Tibial nerve (tissue), 4 donors: Measurements from ENCODE around the gene ZNF74. TPM values are rescaled to one million over a fixed set of nuclear protein-coding genes. Genes with fewer than 3 reads are reported as not detected.

ENCODE experiments used
- DNase-seq, 2 donors: peaks; one replicate each; pipeline ENCODE4 v3.0.0-alpha.2; 2019; ENCODE audit warnings: low spot score in 2 of 2
- H3K27ac ChIP-seq, 4 donors: fragments of 200-600 bp; sonication (generic) in 3 of 4; one replicate each; pipeline ENCODE4 v1.5.1; 2017 to 2019; ENCODE audit warnings: mild to moderate bottlenecking in 1 of 4
- H3K27me3 ChIP-seq, 2 donors: fragments of 200-600 bp; sonication (generic) in 1 of 2; one replicate each; pipeline versions ENCODE4 v1.5.1 to v1.6.0; 2017 to 2019
- H3K36me3 ChIP-seq, 3 donors: fragments of 200-600 bp; sonication (generic); one replicate each; pipeline ENCODE4 v1.5.1; 2018 to 2019
- H3K4me1 ChIP-seq, 4 donors: fragments of 200-600 bp; sonication (generic) in 3 of 4; one replicate each; pipeline ENCODE4 v1.5.1; 2017 to 2019
- H3K4me3 ChIP-seq, 4 donors: fragments of 200-600 bp; sonication (generic) in 3 of 4; one replicate each; pipeline ENCODE4 v1.5.1; 2017 to 2019; ENCODE audit warnings: mild to moderate bottlenecking in 1 of 4, moderate library complexity in 1 of 4
- H3K9me3 ChIP-seq, 4 donors: fragments of 200-600 bp; sonication (generic) in 3 of 4; one replicate each; pipeline ENCODE4 v1.5.1; 2017 to 2019
- CTCF ChIP-seq, 5 experiments: fragments of 200-600 bp in 3 of 5; fragments of 450-650 bp in 2 of 5; sonication (generic) in 3 of 5; IDR thresholded peaks; one replicate each; pipeline ENCODE4 v1.5.1; 2016 to 2019; ENCODE audit warnings: antibody characterized with exemption in 5 of 5, mild to moderate bottlenecking in 3 of 5, moderate library complexity in 2 of 5
- EP300 ChIP-seq, 2 donors: sonication (generic); formaldehyde crosslinking; IDR thresholded peaks; one replicate each; pipeline ENCODE4 v1.6.1; 2017; ENCODE audit warnings: antibody characterized with exemption in 2 of 2, mild to moderate bottlenecking in 1 of 2
- POLR2A ChIP-seq, 2 donors: fragments of 450-650 bp; IDR thresholded peaks; one replicate each; pipeline ENCODE4 v1.6.1; 2017; ENCODE audit warnings: antibody characterized with exemption in 2 of 2, mild to moderate bottlenecking in 2 of 2, moderate library complexity in 2 of 2
- WGBS, 2 donors: methylation state at CpG; one replicate each; pipeline ENCODE4 v1.1.5; 2018; 5-methylcytosine and 5-hydroxymethylcytosine counted together
- total RNA-seq, 4 donors: library from RNA; depleted of rRNA; stranded (reverse); fragments of >200 nt; gene quantifications; one replicate each; pipeline ENCODE4 v1.1.0, GENCODE V29; 2016

Gene ZNF74
- total RNA-seq, 4 donors from 2014 or later = 8.7 to 13.5 (median 10.2) TPM

GRCh38 chr22:20424568-20424931 lies 30.6 kb downstream of the ZNF74 start:
- DNase-seq = no peak
- H3K4me3 ChIP-seq = no peak overlapping the region
- no peaks in the 10 kb centered on the region for H3K27me3 ChIP-seq
- WGBS, 2 donors = 21 to 40% methylated on average over 8 to 14 of the region's 15 CpGs
- no peak for TF ChIP-seq POLR2A (IDR thresholded peaks at IDR 0.05)
- no peak for TF ChIP-seq EP300 (IDR thresholded peaks at IDR 0.05)
- TF ChIP-seq CTCF (IDR thresholded peaks at IDR 0.05) = no peak
- H3K4me1 ChIP-seq = peaks cover 0 to 49% (median 29%) of the 10 kb centered on the region in 4 donors
- H3K27ac ChIP-seq = peak overlapping the region; percentile 63 to 92 (median 78)
- H3K9me3 ChIP-seq = no peaks in the 10 kb centered on the region
- H3K36me3 ChIP-seq = peaks cover 0 to 45% (median 0%) of the 10 kb centered on the region in 3 donors

- H3K4me3 ChIP-seq = peak overlapping the region in 1 of 4 donors; percentile 17
These were observed 31.1 kb downstream of the ZNF74 start for GRCh38 chr22:20424932-20425565.

GRCh38 chr22:20425566-20426258 lies 31.8 kb downstream of the ZNF74 start:
- 68 to 78% methylated on average over 31 to 39 of the region's 96 CpGs for WGBS, 2 donors
- peak overlapping the region in 1 of 4 donors; percentile 17 for H3K4me3 ChIP-seq
- no peak for DNase-seq
- H3K9me3 ChIP-seq = no peaks in the 10 kb centered on the region
- peak overlapping the region in 1 of 4 donors; percentile 86 for H3K27ac ChIP-seq
- peaks cover 0 to 46% (median 0%) of the 10 kb centered on the region in 3 donors for H3K36me3 ChIP-seq
- TF ChIP-seq POLR2A (IDR thresholded peaks at IDR 0.05) (no peak), EP300 (IDR thresholded peaks at IDR 0.05) (no peak), CTCF (IDR thresholded peaks at IDR 0.05) (no peak)
- H3K4me1 ChIP-seq = peaks cover 0 to 61% (median 33%) of the 10 kb centered on the region in 4 donors
- H3K27me3 ChIP-seq = no peaks in the 10 kb centered on the region

More at GRCh38 chr22:20424932-20425565, 31.1 kb downstream of the ZNF74 start:
- WGBS, 2 donors = 72 to 86% methylated on average over 27 to 32 of the region's 59 CpGs
- Histone ChIP-seq H3K27me3 (no peaks in the 10 kb centered on the region), H3K36me3 (peaks cover 0 to 46% (median 0%) of the 10 kb centered on the region in 3 donors), H3K9me3 (no peaks in the 10 kb centered on the region), H3K27ac (peak overlapping the region in 3 of 4 donors; percentile 70 to 92 (median 86)), H3K4me1 (peaks cover 0 to 54% (median 30%) of the 10 kb centered on the region in 4 donors)
- no peak for TF ChIP-seq POLR2A (IDR thresholded peaks at IDR 0.05)
- no peak for TF ChIP-seq CTCF (IDR thresholded peaks at IDR 0.05)
- TF ChIP-seq EP300 (IDR thresholded peaks at IDR 0.05) = no peak
- DNase-seq = no peak

GRCh38 chr22:20426259-20426615 lies 32.3 kb downstream of the ZNF74 start:
- H3K27me3 ChIP-seq = no peaks in the 10 kb centered on the region
- no peak overlapping the region for H3K27ac ChIP-seq
- peaks cover 0 to 46% (median 0%) of the 10 kb centered on the region in 3 donors for H3K36me3 ChIP-seq
- TF ChIP-seq CTCF (IDR thresholded peaks at IDR 0.05) = no peak
- TF ChIP-seq POLR2A (IDR thresholded peaks at IDR 0.05) = no peak
- TF ChIP-seq EP300 (IDR thresholded peaks at IDR 0.05) = no peak
- peaks cover 0 to 66% (median 35%) of the 10 kb centered on the region in 4 donors for H3K4me1 ChIP-seq
- H3K9me3 ChIP-seq = no peaks in the 10 kb centered on the region
- DNase-seq = no peak
- WGBS, 2 donors = 89 to 94% methylated on average over 10 to 12 of the region's 12 CpGs
- no peak overlapping the region for H3K4me3 ChIP-seq
